Measurements from ENCODE around the gene CYP26A1. TPM values are rescaled to one million over a fixed set of nuclear protein-coding genes. Genes with fewer than 3 reads are reported as not detected.
"Not testable (repeated sequence)": the region's sequence is repeated elsewhere in the genome, so short reads cannot be mapped to it uniquely, and the experiment has no call there.

CYP26A1 gene
- total RNA-seq, 4 donors from 2014 or later = 0.76 TPM; not detected in 3

DNA sequence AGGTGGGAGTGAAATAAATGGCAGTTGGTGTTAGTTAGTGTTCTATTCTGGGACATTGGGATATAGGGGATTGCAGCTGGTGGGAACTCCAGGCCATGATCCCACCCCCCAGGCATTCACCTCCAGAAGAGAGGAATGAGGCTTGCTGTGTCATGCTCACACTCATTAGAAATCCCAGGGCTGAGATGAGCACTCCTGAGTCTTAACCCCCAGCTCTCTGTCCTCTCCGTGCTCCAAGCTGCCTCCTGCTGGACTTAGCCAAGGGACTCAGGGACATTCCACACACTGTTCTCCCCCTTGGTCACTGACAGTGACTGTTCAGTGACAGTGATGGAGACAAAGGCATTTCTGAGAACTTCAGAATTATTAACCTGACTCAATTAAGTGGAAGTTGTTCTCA is 21.5 kb downstream of the CYP26A1 start:
- intact Hi-C loops (cut with DNase I; ENCODE audit: low total_unique reads) = no loop called here
- no peak overlapping the region for H3K27ac ChIP-seq
- TF ChIP-seq, protein P1, sequence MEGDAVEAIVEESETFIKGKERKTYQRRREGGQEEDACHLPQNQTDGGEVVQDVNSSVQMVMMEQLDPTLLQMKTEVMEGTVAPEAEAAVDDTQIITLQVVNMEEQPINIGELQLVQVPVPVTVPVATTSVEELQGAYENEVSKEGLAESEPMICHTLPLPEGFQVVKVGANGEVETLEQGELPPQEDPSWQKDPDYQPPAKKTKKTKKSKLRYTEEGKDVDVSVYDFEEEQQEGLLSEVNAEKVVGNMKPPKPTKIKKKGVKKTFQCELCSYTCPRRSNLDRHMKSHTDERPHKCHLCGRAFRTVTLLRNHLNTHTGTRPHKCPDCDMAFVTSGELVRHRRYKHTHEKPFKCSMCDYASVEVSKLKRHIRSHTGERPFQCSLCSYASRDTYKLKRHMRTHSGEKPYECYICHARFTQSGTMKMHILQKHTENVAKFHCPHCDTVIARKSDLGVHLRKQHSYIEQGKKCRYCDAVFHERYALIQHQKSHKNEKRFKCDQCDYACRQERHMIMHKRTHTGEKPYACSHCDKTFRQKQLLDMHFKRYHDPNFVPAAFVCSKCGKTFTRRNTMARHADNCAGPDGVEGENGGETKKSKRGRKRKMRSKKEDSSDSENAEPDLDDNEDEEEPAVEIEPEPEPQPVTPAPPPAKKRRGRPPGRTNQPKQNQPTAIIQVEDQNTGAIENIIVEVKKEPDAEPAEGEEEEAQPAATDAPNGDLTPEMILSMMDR (IDR thresholded peaks at IDR 0.05) = no peak
- TF ChIP-seq POLR2A (IDR thresholded peaks at IDR 0.05) = no peak
- no peak for DNase-seq
- no peak overlapping the region for H3K4me3 ChIP-seq
- no peaks in the 10 kb centered on the region for H3K9me3 ChIP-seq
- H3K4me1 ChIP-seq = no peaks in the 10 kb centered on the region
- H3K36me3 ChIP-seq = no peaks in the 10 kb centered on the region
- no peaks in the 10 kb centered on the region for H3K27me3 ChIP-seq

- DNase-seq = no peak
- H3K27me3 ChIP-seq = no peaks in the 10 kb centered on the region
- H3K9me3 ChIP-seq = no peaks in the 10 kb centered on the region
- intact Hi-C loops (cut with DNase I; ENCODE audit: low total_unique reads) = no loop called here
- no peak overlapping the region for H3K4me3 ChIP-seq
- no peak overlapping the region for H3K27ac ChIP-seq
- no peaks in the 10 kb centered on the region for H3K36me3 ChIP-seq
- TF ChIP-seq, protein P1 (IDR thresholded peaks at IDR 0.05) = no peak
- no peak for TF ChIP-seq POLR2A (IDR thresholded peaks at IDR 0.05)
- no peaks in the 10 kb centered on the region for H3K4me1 ChIP-seq
Observed at GRCh38 chr10:93096901-93097300, 23.2 kb downstream of the CYP26A1 start.

- Histone ChIP-seq H3K27me3 (no peaks in the 10 kb centered on the region), H3K4me3 (no peak overlapping the region), H3K27ac (no peak overlapping the region), H3K36me3 (no peaks in the 10 kb centered on the region), H3K9me3 (no peaks in the 10 kb centered on the region), H3K4me1 (no peaks in the 10 kb centered on the region)
- no peak for DNase-seq
- no peak for TF ChIP-seq POLR2A (IDR thresholded peaks at IDR 0.05)
- TF ChIP-seq, protein P1 (IDR thresholded peaks at IDR 0.05) = no peak
- intact Hi-C loops (cut with DNase I; ENCODE audit: low total_unique reads) = no loop called here
Observed at GRCh38 chr10:93097386-93097785, 23.7 kb downstream of the CYP26A1 start.

DNA sequence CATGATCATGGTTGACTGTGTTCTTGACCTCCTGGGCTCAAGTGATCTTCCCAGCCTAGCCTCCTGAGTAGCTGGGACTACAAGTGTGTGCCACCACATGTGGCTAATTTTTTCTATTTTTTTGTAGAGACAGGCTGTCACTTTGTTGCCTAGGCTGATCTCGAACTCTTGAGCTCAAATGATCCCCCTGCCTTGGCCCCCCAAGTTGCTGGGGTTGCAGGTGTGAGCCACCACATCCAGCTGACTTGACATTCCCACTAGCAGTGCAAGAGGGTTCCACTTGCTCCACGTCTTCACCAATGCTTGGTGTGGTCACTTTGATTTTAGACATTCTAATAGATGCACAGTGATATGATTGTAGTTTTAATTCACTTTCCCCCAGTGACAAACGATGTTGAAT is 25.1 kb downstream of the CYP26A1 start:
- Histone ChIP-seq H3K27ac (no peak overlapping the region), H3K27me3 (no peaks in the 10 kb centered on the region), H3K4me1 (no peaks in the 10 kb centered on the region), H3K9me3 (no peaks in the 10 kb centered on the region), H3K36me3 (no peaks in the 10 kb centered on the region), H3K4me3 (no peak overlapping the region)
- DNase-seq = no peak
- TF ChIP-seq, protein P1 (IDR thresholded peaks at IDR 0.05) = no peak
- TF ChIP-seq POLR2A (IDR thresholded peaks at IDR 0.05) = no peak
- intact Hi-C loops (cut with DNase I; ENCODE audit: low total_unique reads) = no loop called here

DNA sequence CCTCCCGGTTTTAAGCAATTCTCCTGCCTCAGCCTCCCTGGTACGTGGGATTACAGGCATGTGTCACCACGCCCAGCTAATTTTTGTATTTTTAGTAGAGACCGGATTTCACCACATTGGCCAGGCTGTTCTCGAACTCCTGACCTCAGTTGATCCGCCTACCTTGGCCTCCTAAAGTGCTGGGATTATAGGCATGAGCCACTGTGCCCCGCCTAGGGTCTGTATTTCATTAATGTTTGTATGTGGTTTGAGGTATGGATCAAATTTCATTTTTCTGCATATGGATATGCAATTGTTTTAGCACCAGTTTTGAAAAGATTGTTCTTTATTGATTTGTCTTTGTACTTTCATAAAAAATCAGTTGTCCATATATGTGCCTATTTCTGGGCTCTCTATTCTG is 26.0 kb downstream of the CYP26A1 start:
- Histone ChIP-seq H3K27ac (no peak overlapping the region), H3K27me3 (no peaks in the 10 kb centered on the region), H3K4me1 (no peaks in the 10 kb centered on the region), H3K4me3 (no peak overlapping the region), H3K9me3 (no peaks in the 10 kb centered on the region), H3K36me3 (no peaks in the 10 kb centered on the region)
- intact Hi-C loops (cut with DNase I; ENCODE audit: low total_unique reads) = no loop called here
- TF ChIP-seq, protein P1 (IDR thresholded peaks at IDR 0.05) = no peak
- no peak for TF ChIP-seq POLR2A (IDR thresholded peaks at IDR 0.05)
- no peak for DNase-seq

DNA sequence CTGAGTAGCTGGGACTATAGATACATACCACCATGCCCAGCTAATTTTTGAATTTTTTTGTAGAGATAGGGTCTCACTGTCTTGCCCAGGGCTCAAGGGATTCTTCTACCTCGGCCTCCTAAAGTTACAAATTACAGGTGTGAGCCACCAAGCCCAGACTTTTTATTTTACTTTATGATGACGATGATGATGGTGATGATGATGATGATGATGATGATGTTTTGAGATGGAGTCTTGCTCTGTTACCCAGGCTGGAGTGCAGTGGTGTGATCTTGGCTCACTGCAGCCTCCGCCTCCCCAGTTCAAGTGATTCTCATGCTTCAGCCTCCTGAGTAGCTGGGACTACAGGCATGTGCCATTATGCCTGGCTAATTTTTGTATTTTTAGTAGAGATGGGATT is 27.5 kb downstream of the CYP26A1 start:
- H3K27me3 ChIP-seq; DNase-seq; H3K27ac ChIP-seq; H3K36me3 ChIP-seq; H3K9me3 ChIP-seq; H3K4me1 ChIP-seq; intact Hi-C loops (cut with DNase I; ENCODE audit: low total_unique reads); H3K4me3 ChIP-seq: not testable (repeated sequence)
